GM12892 (cell line): ENCODE data around the gene ARHGAP15.

ENCODE experiments used
- POLR2A ChIP-seq: IDR thresholded peaks from 2 replicates; pipeline ENCODE4 v1.6.1; 2011; ENCODE audit warnings: low read depth, low read length, control low read depth
- POLR2AphosphoS5 ChIP-seq: IDR thresholded peaks from 2 replicates; pipeline ENCODE4 v1.6.1; 2011; ENCODE audit warnings: low read depth, low read length, control low read depth
- TAF1 ChIP-seq: IDR thresholded peaks from 2 replicates; pipeline ENCODE4 v1.6.1; 2011; ENCODE audit warnings: low read depth, mild to moderate bottlenecking, control low read depth, low read length, borderline replicate concordance

- TF ChIP-seq POLR2A (peak; percentile 79), POLR2AphosphoS5 (peak; percentile 87), TAF1 (peak; percentile 72)
Measured at GRCh38 chr2:143128681-143129580, at the start of gene ARHGAP15.
